HG03575 (cell line): Measurements from ENCODE around the gene AFG1L.
"Not testable (repeated sequence)": the region's sequence is repeated elsewhere in the genome, so short reads cannot be mapped to it uniquely, and the experiment has no call there.

Experiments used
- ATAC-seq: cut with Tn5 transposase; IDR thresholded peaks from one replicate; pipeline ENCODE4 v1.9.1; 2021; ENCODE audit not compliant: unreplicated experiment, insufficient number of reproducible peaks, low FRiP score; ENCODE audit errors: extremely low read depth

Gene AFG1L

DNA sequence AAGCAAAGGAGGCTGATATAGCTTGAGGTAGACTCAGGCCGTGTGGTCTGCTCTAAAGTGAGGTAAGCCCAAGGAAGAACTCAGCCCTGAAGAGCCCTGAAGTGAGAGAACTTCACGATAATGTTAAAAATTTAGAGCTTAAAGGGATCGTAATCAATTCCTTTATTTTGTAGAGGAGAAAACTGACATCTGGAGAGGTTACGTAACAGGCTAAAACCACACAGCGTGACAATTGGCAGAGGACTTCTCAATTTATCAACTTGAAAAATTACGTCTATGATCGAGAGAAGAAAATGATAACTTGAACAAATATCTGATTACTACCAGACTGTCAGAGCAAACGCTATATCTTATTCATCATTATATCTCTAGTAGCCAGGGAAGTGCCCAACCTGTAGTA lies 144.1 kb downstream of the AFG1L start:
- no peak for ATAC-seq

DNA sequence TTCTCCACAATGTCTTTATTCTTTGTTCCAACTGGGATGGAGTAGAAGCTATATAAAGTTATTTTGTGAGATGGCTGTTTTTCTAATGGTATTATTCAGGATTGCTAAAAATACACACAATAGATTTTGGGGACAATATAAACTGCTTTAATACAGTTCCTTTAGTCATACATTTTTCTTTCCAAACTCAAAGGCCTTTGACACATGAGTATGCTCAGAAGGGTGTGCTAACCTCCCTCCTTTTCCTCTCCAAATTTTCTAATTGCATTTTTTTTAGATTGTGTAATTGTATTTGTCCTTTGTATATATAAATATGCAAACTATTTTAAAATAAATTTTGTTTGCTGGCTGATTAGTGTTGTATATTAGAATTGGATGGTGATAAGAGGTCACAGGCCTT lies 146.3 kb downstream of the AFG1L start:
- ATAC-seq = no peak

DNA sequence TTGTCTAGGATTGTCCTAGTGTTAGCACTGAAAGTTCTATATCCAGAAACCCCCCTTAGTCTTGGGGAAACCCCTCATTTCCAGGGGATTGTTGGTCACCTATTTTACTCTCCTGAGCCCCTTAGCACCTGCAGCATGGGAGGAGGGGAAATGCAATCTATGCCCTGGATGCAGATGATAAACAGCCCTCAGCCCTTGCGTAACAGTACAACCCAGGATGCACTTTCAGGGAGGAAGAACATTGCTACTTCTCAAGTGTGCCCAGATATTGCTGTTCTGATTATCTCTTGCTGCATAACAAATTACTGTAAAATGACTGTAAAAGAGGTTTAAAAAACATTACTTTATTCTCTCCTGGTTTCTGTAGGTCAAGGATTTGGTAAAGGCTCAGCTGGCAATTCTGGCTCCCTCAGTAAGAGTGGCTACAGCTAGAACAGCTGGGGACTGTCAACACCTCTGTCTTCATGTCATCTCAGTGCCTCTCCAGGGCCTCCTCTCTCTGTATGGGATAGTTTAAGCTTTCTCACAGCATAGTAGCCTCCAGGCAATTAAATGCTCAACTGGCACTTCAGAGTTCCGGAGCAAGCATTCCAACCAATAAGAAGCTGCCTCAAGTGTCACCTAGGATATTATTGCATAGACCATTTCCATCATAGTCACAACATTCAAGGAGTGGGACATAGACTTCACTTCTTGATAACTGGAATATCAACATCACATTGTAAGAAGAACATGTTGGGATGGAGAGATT lies 148.1 kb downstream of the AFG1L start:
- ATAC-seq = no peak

DNA sequence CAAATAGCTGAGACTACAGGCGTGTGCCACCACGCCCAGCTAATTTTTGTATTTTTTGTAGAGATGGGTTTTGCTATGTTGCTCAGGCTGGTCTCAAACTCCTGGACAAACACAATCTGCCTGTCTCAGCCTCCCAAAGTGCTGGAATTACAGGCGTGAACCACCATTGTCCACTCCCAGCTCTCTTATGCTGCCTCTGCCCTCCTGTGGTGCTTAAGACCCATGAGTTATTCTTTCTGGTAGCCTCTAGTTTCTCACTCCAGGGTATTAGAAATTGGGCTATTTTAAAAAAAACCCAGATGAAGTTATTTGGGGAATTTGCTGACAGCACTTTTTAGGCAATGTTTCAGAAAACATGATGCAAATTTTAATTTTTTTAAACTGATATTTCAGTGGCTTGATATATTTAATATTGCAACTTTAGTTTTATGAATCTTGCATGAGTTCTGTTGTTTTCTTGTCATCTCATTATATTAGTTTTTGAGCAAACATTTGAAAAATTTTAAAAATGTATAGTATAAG lies 151.8 kb downstream of the AFG1L start:
- ATAC-seq = no peak

DNA sequence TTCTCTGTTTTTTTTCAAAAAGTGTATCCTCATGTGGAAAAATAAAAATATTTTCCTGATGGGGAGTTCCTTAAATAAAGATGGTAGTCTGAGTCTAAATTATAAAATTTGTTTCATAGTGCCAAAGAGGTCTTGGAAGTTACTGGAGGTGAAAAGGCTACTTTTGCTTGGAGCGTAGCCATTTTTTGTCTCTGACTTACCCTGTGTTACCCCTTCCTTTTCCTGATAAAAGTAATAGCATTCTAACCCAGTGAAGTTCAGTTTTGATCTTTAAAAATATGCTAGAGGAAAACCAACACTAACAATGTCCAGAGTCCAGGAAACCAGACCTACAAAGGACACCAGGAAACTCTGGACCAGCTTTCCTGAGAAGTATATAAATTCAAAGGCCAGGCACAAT lies 153.6 kb downstream of the AFG1L start:
- ATAC-seq = no peak

DNA sequence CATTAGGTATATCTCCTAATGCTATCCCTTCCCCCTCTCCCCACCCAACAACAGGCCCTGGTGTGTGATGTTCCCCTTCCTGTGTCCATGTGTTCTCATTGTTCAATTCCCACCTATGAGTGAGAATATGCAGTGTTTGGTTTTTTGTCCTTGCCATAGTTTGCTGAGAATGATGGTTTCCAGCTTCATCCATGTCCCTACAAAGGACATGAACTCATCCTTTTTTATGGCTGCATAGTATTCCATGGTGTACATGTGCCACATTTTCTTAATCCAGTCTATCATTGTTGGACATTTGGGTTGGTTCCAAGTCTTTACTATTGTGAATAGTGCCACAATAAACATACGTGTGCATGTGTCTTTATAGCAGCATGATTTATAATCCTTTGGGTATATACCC lies 154.9 kb downstream of the AFG1L start:
- ATAC-seq = not testable (repeated sequence)

DNA sequence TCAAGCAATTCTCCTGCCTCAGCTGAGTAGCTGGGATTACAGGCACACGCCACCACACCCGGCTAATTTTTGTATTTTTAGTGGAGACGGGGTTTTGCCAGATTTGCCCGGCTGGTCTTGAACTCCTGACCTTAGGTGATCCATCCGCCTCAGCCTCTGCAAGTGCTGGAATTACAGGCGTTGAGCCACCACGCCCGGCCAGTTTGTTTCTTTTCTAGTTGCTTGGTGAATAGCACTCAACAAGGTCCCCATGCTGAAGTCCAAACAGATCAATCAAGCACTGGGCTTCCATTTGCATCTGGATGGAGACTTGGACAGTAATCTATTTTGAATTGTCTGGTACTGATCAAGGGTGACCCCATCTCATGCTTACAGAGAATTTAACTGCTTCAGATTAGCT lies 157.0 kb downstream of the AFG1L start:
- ATAC-seq = no peak

DNA sequence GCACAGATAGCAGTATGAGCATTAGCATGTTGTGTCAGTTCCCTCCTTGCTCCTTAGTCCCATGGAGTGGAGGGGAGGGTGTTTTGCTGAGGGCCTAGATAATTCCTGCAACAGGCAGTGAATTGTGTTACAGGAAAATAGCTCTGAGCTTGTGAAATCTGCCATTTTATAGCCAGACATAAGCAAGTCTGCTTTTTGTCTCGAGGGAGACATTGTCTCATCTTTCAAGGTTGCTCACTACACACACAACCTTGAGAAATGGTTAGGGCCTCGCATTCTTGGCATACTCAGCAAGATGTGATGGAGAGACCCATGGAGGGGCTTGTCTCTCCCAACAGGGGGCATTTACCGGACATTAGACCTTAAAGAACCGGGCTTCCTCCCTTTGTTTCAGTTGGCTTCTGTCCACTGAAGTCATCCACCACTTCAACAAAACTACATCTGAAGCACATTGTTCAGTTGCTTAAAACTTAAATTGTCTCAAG lies 157.9 kb downstream of the AFG1L start:
- no peak for ATAC-seq

DNA sequence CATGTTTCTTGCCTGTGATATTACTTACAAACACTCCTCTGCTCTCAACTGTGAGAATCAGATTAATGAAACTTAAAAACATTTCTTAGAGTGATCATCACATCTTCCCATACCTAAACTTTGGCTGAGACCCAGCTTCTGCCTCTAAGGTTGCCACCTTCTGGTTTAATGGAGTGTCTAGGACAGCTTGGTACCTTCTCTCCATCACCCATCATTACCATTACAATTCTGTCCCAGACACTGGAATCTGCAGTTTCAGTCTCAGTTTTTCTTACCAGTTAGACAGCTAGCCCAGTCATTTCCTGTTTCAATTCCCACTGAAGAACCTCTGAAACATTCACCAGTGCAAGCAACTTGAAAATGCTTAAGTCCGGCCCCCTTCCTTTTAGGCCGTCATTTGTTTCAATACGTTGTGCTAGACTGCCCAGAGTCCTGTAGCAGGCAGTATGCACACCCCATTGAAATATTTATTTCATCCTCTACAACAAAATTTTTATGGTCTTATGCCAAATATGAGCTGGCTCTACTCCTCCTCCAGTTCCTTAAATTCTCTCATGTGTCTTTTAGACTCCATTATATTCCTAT lies 158.8 kb downstream of the AFG1L start:
- ATAC-seq = no peak

DNA sequence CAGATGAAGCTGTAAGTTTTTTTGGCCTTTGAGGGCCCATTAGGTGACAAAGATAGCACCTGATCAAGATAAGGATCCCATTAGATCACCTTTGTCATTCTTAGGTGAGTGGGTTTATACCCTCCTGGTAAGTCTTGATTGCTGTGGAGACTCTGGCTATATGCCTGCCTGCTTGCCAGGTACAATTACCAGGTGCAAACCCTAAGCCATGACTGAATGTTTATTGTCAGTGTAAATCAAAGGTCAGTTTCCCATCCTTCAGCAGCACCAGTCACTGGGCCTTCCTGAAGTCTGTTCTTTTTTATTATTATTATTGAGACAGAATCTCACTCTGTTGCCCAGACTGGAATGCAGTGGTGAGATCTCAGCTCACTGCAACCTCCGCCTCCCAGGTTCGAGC lies 159.5 kb downstream of the AFG1L start:
- ATAC-seq = no peak

DNA sequence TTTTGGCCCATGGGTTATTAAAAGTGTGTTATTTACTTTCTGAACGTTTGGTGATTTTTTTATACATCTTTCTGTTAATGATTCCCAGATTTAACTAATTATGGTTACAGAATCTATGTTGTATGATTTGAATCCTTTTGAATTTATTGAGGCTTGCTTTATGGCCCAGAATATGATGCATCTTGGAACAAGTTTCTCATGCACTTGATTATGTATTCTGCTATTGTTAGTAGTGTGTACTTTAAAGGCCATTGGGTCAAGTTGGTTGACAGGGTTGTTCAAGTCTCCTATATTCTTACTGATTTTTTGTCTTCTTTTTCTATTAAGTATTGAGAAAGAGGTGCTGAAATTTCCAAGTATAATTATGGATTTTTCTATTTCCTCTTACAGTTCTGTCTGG lies 160.8 kb downstream of the AFG1L start:
- ATAC-seq = no peak

DNA sequence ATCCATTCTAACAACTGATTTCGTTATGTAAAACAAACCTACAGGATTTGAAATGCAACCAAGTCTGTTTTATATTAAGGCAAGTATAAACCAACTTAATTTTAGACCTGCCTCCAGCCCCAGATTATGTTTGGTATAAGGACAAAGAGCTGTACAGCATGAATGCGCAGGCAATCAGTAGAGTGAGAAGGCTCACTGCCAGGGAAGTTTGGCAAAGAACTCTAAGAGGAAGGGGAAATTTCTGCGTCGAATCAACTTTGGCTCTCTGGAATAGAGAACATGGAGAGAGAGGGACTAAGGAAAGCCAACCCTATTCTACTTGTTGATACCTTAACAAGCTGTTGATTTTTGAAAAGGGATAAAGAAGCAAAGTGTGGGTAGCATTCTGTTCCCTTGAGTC lies 168.9 kb downstream of the AFG1L start:
- no peak for ATAC-seq

DNA sequence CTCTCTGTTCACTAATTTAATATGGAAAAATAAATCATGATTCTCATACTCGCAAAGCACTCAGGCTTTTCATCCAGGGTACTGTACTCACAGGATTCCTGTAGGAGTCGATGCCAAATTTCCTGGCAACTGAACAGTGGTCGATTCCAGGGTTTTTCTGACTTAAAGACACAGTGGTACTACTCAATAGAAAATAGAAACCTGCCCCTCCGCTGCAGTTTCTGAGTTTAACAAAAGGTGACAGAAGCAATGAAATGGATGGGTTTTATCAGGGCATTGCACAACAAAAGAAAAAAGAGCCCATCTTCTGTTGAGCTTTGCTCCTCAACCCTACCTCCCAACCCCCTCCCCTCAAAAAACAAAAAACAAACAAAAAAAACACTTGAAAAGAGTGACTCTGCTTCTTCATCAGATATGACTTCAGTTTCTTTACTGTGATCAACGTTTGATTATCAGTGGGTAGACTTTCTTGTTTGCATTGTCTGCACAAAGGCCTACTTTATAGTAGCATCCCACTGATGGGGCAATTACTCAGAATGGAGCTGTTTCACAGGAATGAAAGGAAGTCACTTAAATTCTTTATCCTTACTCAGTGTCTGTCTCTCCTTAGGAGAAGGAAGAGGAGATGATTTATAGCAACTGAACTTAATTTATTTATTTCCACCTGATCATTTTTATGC lies 169.7 kb downstream of the AFG1L start:
- ATAC-seq = no peak

DNA sequence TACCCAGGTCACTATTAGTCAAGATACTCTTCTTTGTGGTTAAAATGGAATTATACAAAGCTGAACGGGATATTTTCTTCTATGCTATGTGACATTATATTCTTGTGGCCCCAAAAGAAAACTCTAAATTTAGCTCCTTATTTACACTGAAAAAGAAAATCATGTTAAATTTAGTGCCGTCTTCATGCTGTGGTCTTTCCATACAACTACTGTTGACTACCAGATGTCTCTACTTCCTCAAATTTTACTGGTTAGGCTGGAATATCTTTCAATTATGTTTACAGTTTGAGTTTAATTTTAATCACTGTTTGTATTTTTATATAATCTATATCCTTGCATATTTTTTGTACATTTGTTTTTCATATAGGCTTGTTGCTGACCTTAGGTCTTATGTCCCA lies 170.2 kb downstream of the AFG1L start:
- no peak for ATAC-seq

DNA sequence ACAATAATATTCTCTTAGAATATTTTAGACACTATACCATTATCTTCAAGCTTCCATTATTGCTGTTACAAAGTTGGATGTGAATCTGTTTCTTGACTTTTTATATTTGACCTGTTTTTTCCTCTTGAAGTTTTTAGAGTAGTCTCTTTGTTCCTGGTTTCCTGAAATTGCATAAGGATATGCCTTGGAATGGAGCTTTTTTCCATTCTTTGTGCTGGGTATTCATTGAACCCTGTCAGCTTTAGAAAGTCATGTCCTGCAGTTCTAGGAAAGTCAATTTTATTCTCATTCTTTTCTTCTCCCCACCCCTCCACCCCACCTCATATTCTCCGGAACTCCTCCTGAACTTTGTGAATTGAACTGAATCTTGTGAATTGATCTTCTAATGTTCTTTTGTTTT lies 173.5 kb downstream of the AFG1L start:
- ATAC-seq = no peak

DNA sequence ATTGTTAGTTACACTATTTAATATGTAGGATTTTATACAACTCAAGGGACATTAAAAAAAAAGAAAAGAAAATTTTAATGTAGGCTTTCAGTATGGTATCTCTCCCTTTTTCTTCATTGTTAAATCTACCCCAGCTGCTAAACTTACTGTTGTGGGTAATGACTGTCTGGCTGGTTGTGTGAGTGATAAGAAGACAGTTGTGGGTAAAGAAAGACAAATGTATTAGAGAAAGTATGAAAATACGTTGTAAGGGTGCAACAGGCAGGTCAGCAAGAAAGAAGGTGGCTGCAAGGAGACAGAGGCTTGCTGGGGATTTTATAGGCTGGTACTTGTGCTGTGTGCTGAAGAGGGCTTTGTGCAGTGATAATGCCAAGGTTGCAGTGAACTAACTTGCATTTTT lies 174.5 kb downstream of the AFG1L start:
- no peak for ATAC-seq

DNA sequence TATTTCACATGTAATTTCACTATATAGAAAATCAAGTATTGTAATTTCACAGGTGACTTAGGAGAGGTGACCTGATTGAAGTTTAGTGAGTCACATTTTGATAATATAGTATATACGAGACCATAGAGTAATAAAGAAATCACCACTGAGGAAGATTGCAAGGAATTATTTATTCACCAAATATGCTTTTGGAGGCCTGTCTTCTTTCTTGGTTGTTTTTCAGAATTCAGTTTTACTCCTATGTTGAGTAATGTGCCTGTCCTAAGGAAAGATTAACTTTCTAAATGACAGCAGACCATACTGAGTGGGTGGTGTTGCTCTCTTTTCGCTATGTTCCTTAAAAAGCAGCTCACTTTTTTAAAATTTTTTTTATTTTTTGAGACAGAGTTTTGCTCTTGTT lies 178.3 kb downstream of the AFG1L start:
- ATAC-seq = no peak

DNA sequence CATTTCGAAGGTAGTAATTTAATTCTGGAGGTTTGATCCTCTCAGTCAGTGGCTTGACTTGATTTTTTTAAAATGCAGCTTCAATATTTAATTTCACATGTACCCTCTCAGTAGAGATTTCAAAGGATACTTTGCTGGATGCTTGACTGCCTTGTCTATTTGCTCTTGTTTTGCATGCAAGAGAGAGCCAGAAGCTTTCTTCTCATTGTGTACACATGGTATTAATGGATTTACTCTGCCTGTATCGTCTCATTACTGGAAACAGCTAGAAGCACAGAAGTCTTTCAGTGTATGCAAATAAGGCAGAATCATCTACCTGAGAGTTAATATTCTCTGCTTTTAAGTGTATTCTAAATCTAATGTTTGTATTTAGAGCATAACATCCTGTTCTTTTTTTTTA lies 181.5 kb downstream of the AFG1L start:
- no peak for ATAC-seq

DNA sequence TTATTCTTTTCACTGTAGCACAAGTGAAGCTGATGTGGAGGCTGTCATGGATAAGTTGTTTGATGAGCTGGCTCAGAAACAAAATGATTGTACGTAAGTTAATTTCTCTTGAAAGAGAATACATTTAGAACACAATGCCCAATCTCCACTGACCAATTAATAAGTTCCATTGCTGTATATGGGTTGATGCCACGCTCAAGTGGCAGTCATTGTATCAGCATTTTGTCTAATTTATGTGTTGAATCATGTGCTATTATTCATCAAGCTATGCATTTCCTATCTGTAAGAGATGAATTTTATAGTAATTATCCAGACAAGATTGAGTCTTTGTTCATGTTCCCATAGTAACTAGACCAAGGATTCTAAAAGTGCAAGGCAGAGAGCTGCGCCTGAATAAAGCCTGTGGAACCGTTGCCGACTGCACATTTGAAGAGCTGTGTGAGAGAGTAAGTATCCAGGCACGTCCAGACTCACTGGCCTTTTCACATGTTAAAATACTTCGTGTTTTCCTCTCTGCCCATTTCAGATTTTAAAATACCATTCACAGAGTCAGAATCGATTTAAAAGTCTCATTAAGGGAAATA lies 182.1 kb downstream of the AFG1L start:
- no peak for ATAC-seq

DNA sequence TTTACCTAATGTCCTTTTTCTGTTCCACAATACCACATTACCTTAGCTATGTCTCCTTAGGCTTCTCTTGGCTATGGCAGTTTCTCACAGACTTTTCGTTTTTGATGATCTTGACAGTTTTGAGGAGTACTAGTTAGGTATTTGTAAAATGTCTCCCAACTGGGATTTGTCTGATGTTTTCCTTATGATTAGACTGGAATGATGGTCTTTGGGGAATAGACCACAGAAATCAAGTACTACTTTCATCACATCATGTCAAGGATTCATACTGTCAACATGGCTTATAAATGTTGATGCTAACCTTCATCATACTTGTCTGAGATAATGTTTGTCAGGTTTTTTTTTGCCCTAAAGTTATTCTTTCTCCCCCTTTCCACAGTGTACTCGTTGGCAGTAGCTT lies 187.7 kb downstream of the AFG1L start:
- no peak for ATAC-seq
